ENCODE measurements around the gene PCSK1N. TPM values are rescaled to one million over a fixed set of nuclear protein-coding genes. Genes with fewer than 3 reads are reported as not detected.

The PCSK1N gene
- total and polyA plus RNA-seq, 2 of the 13 experiments (the other 11 are each of a cell fraction or from before 2014, with no cell fraction given): 4.5 to 14.0 TPM

- CTCF ChIA-PET (ENCODE audit: low intra/inter-chr PET ratio, low total read pairs): no interaction called here
- peaks cover 14% of the 10 kb centered on the region for H3K4me1 ChIP-seq (ENCODE audit: insufficient read depth, low read length)
- BruUV-seq (replicated peaks): no TSS peak
- intact Hi-C loops (cut with micrococcal nuclease; ENCODE audit: unreplicated experiment) (no loop called here), in situ Hi-C loops (cut with HindIII; ENCODE audit: extremely low pct_ligation_motif_present, low pct_unique_long_range_greater_than_20kb) (no loop called here)
- ATAC-seq (no peak), FAIRE-seq (no peak), DNase-seq (ENCODE audit: low spot score) (no peak)
- H3K9me3 ChIP-seq (ENCODE audit: low read length): no peaks in the 10 kb centered on the region
- TF ChIP-seq KLF12 (CRISPR knock-in tag; IDR thresholded peaks at IDR 0.05; ENCODE audit: borderline replicate concordance) (no peak), ZNF547 (CRISPR knock-in tag; IDR thresholded peaks at IDR 0.05) (no peak), ZNF333 (CRISPR knock-in tag; IDR thresholded peaks at IDR 0.05; ENCODE audit: borderline replicate concordance) (no peak), SMARCE1 (IDR thresholded peaks at IDR 0.05; ENCODE audit: borderline replicate concordance) (no peak), NCOA1 (CRISPR knock-in tag; IDR thresholded peaks at IDR 0.05) (no peak), BRD4 (CRISPR knock-in tag; IDR thresholded peaks at IDR 0.05) (no peak), EP300 (IDR thresholded peaks at IDR 0.05; ENCODE audit: low read depth in 2 of 2, low read length in 2 of 2) (no peak), EP300 (CRISPR knock-in tag; IDR thresholded peaks at IDR 0.05; ENCODE audit: borderline replicate concordance) (no peak), ZNF549 (CRISPR knock-in tag; IDR thresholded peaks at IDR 0.05) (no peak)
- TF ChIP-seq, protein P1, sequence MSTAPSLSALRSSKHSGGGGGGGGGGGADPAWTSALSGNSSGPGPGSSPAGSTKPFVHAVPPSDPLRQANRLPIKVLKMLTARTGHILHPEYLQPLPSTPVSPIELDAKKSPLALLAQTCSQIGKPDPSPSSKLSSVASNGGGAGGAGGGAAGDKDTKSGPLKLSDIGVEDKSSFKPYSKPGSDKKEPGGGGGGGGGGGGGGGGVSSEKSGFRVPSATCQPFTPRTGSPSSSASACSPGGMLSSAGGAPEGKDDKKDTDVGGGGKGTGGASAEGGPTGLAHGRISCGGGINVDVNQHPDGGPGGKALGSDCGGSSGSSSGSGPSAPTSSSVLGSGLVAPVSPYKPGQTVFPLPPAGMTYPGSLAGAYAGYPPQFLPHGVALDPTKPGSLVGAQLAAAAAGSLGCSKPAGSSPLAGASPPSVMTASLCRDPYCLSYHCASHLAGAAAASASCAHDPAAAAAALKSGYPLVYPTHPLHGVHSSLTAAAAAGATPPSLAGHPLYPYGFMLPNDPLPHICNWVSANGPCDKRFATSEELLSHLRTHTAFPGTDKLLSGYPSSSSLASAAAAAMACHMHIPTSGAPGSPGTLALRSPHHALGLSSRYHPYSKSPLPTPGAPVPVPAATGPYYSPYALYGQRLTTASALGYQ (CRISPR knock-in tag; IDR thresholded peaks at IDR 0.05): no peak
- H3K4me2 ChIP-seq (ENCODE audit: low read depth, low read length): no peak overlapping the region
- no peak overlapping the region for H3K4me3 ChIP-seq (replicated peaks in 1 of 3; ENCODE audit: insufficient read depth in 1 of 3, low read depth in 2 of 3, low read length in 3 of 3)
- H3K9ac ChIP-seq (ENCODE audit: insufficient read depth, low read depth, low read length): no peak overlapping the region
- H3K36me3 ChIP-seq (replicated peaks in 1 of 2; ENCODE audit: control insufficient read depth in 1 of 2, insufficient read depth in 2 of 2, low read length in 2 of 2): no peaks in the 10 kb centered on the region
- no peaks in the 10 kb centered on the region for H4K20me1 ChIP-seq (ENCODE audit: insufficient read depth, low read length)
- 21% methylated on average over 5 of the region's 5 CpGs for WGBS (ENCODE audit: low lambda C conversion rate)
- no peaks in the 10 kb centered on the region for H3K79me2 ChIP-seq (ENCODE audit: insufficient read depth, low read length)
- H3K27ac ChIP-seq (ENCODE audit: extremely low read length, insufficient read depth, low read length): no peak overlapping the region
- H3K27me3 ChIP-seq (ENCODE audit: control insufficient read depth in 1 of 2, insufficient read depth in 2 of 2, low read length in 2 of 2): no peaks in the 10 kb centered on the region; a peak in 1 of 5 replicates
- POLR2A ChIA-PET: no interaction called here
- H2AFZ ChIP-seq (ENCODE audit: low read length): no peak overlapping the region
These were observed 44.9 kb downstream of the PCSK1N start for GRCh38 chrX:48790477-48790876.
